T1000 (cell line): ENCODE measurements around the gene ABI1.
"Not testable (repeated sequence)": the region's sequence is repeated elsewhere in the genome, so short reads cannot be mapped to it uniquely, and the experiment has no call there.

Experiments
- DNase-seq: peaks from one replicate; lab custom pipeline; 2025; ENCODE audit warnings: mixed read lengths; lab: John Stamatoyannopoulos, UW

The ABI1 gene

DNA sequence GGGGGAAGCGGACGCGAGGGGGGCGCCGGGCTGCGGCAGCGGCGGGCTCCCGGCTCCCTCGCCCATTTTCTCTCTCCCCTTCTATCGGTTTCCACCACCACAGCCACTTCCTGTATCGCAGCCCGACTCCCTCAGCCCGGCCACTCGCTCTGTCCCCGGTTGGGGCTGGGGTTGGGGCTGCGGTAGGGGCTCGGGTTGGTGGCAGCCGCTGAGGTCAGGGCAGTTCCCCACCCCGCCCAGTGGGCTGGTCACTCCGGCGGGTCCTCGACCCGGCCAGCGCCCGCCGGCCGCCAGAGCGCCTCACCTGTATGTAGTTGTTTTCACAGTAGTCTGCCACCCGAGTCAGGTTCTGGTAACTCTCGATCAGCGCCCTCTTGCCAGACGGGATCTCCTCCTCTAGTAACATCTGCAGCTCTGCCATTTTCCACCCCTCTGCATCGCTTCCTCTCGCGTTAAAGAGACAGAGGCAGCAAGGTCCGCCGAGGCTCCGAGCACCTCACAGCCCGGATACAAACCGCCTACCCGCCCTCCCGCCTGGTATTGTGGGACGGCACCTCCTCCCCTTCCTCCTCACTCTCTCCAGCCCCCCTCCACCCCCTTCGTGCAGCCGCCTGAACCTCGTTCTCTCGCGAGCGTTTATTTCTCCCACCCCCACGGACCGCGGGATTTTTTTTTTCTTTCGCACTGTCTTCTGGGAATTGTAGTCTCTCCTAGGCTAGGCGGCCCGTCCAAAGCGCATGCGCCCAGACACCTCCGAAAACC lies at the start of gene ABI1:
ABI1 (minus strand) TSS at position 516 of the 762 bp plus-strand sequence; CDS start at position 421, 95 bp downstream.
- DNase-seq = peak; percentile 95

DNA sequence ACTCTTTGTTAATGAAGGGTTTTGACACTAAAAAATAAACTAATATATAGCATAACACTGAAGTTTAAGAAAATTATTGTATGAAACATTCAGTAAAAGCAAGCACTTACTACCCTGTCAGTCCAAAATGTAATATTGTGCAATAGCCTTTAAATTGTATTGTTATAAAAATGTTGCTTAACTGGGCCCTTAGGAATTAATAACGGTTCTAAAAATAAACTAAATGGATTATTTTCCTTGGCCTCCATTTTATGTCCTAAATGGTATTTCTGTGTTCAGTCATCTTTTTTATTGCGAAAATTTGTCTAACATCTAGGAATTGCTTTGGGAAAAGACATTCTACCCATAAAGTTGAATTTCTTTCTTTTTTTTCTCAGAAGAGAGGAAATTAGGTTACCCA lies 49.0 kb upstream of the ABI1 start:
- no peak for DNase-seq

DNA sequence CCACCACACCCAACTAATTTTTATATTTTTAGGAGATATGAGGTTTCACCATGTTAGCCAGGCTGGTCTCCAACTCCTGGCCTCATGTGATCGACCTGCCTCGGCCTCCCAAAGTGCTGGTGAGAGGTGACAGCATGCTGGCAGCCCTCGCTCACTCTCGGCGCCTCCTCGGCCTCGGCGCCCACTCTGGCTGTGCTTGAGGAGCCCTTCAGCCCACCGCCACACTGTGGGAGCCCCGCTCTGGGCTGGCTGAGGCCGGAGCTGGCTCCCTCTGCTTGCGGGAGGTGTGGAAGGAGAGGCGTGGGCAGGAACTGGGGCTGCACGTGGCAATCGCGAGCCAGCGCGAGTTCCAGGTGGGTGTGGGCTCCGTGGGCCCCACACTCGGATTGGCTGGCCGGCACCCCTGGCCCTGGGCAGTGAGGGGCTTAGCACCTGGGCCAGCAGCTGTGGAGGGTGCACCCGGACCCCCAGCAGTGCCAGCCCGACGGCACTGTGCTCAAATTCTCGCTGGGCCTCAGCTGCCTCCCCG lies 44.6 kb upstream of the ABI1 start:
- not testable (repeated sequence) for DNase-seq

DNA sequence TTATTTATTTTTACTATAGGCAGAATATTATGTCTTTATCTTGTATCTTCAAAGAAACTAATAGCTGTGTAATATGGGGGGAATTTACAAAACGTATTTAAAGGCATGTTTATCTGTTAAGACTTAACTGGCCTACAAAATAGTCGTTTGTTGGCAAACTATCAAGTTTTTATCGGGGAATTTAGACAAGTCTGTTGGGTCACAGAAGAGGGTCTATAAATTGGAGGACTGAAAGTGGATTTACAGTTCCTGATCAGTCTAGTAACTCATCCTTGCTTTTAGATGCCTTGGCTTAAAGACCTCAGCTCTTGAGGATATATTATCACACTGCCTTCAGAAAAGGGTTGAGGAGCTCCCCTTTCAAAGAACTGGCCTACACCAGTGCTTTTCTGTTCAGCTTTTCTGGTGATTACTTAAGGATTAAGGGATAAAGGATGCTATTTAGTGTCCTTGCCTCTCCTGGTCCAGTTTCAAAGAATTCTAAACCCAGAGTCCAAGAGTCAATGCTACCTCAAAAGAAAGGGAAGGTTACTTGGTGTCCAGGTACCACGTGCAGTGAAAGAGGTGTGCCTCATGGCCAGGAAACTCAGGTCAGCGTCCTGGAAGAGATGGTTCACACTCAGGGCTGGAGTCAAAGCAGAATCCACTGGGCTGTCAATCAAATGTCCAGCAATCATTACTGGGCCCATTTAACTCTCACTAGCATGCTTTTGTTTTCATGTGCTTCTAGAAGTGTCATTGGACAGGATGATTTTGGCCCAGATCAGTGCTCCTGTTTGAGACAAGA lies 42.9 kb upstream of the ABI1 start:
- DNase-seq = no peak

DNA sequence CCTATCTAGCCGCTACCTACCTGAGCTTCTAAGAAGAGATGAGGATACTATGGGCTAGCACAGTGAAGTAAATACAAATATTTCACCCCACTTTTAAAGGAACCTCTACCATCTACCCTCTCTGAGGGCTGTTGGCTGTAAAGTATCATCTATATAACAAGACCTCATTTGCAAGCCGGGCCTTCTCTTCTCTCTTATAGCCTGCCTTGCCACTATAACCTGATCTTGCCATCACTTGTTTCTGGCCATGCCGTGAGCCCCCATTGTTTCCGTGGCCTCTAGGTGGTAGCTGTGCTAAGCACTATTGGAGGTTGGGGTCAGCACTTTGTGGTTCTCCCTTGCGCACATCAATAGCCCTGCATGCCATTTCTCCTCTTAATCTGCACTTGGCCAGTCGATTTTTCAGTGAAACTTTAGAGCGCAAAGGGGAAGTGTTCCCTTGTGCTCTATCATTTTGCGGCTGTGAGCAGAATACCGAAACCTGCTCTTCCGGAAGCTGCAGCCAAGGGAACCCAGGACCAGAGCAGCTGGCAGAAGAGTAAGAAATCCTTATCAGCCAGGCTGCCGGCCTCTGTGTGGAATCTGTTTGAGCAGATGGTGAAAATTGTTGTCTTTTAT lies 31.7 kb upstream of the ABI1 start:
- not testable (repeated sequence) for DNase-seq

DNA sequence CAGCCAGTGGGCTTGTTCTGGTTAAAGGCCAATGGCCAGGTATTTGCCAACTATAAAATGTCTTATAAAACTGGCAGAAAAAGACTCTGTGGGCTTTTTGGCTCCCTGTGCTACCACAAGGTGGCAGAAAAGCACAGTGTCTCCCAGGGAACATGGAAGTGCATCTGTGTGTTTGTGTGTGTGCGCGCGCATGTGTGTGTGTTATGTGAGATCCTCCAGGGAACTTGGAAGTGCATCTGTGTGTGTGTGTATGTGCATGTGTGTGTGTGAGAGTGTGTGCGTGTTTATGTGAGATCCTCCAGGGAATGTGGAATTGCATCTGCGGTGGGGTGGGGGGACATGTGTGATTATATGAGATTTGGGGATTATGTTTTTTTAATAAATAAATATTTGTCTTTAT lies 30.2 kb upstream of the ABI1 start:
- DNase-seq = no peak

DNA sequence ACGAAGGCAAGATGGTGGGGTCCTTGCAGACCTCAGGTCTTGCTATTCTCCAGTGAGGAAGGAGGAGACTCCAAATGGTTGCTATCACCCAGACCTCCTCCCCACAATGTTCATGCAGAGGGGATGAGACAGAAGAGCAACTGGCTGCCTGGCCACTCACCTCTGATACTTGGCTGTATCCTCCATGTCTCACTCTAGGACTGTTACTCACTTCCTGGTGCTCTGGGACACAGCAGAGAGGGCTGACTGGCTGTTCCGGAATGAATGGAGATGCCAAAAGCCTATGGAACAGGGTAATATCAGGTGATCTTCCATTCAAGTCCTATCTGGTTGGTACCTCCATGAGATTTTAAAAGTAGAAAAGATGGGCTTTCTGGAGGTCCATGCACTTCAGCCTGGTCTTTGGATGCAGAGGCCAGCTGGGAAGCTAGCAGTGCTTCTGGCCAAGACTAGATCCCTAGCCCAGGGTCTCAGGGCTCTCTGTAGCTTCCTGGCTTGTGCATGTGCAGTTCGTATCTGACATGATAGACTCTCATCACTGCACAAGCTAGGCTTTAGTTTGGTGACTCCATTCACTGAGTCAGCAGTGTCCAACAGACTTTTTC lies 27.0 kb upstream of the ABI1 start:
- DNase-seq = no peak

DNA sequence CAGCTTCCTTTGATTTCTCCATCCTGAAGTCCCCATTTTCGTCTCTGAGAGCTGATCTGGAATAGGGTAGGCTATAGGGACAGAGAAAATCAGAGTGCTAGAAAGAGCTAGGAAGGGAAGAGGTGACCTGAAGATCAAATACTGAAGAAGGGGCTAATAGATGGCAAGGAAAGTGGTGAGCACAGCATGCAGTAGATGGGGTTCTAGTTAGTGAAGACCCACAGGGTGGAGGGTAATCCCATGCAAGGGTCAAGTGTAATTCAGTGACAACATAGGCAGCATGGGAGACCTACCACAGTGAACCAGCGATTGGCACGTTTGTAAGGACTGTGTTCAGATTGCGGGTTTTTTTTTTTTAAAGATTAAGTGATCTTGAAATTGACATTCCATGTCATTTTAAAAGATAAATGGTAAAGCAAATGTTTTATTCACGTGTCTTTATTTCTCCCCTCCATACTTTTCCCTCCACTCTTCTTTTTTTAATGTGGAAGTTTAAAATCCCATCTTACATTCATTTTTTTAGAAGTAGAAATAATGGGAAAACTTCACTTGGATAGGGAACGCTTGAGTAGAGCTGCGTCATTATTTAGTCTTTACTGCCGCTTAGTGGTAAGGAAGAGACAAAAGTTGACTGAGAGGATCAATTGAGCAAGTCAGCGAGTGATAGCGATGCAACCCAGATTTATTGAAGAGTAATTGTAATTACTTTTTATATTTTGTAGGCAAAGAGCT lies 21.0 kb upstream of the ABI1 start:
- no peak for DNase-seq

DNA sequence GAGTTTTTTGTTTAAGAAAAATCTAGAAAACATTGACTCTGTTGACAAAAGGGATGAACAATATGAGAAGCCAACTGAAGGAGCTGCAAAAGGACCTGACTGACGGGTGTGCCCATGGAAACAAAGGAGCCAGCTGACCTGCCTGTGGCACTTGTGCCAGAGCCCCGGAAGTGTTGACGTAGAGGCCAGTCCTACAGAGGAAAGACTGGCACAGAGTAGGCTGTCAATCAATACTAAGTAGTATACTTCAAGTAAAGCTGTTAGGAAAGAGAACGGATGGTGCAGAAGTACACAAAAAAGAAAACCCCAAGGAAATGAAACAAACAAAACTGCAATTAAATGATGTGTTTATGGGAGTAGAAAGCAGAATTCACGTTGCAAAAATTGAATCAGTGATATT lies 19.0 kb upstream of the ABI1 start:
- DNase-seq = no peak

DNA sequence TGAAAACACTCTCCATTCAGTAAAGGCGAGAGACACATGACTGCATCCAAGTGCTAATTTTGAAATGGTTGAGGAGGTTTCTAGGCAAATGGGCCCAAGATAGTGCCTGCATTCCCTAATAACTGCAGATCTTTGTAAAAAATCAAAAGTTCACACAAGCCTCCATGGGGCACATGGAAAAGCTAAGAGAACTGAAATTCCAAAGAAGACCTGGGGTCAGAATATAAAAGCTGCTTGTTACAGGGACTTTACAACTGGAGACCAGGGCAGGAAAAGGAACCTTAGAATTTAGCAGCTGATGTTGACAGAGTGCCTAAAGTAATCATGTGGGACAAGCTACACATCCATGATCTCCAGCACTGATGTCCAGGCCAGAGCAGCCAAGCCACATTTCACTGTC lies 10.0 kb upstream of the ABI1 start:
- no peak for DNase-seq

DNA sequence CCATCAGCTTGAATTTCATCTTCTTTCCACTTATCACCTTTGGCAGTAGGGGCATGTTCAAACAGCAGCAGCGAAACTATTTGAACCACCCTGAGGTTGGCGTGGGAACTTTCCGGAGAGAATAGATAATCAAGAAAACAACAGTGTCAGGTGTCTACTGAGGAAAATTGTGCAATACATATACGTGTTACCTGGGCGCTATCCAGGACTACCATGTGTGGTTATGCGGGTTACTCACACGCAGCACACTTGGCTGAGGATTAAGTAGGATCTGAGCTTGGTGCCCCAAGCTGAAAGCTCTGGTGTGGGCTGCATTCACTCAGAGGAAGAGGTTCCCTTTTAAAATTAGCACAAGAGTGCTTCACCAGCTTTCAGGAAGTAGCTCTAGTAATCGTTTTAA lies 8.8 kb upstream of the ABI1 start:
- DNase-seq = no peak

DNA sequence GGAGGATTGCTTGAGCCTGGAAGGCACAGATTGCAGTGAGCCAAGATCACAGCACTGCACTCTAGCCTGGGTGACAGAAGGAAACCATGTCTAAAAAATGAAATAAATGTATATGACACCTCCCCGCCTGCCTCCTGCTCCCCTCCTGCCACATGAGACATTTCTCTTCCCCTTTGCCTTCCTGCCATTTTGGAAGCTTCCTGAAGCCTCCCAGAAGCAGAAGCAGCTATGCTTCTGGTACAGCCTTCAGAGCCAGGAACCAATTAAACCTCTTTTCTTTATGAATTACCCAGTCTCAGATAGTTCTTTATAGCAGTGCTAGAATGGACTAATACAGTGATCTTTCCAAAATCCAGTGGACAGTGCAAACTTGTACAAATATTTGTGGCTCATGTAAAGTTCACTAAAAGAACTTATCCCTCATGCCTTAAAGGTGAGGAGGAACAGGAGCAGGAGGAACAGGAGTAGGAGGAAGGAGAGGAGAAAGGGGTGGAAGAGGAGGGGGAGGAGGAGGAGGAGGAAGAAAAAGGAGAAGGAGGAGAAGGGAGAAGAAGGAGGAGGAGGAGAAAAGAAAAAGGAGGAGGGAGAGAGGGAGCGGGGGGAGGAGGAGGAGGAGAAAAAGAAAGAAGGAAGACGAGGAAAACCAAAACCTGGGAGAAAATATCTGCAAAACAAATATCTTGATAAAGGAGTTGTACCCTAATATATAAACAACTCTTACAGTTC lies 2.8 kb upstream of the ABI1 start:
- DNase-seq = no peak

DNA sequence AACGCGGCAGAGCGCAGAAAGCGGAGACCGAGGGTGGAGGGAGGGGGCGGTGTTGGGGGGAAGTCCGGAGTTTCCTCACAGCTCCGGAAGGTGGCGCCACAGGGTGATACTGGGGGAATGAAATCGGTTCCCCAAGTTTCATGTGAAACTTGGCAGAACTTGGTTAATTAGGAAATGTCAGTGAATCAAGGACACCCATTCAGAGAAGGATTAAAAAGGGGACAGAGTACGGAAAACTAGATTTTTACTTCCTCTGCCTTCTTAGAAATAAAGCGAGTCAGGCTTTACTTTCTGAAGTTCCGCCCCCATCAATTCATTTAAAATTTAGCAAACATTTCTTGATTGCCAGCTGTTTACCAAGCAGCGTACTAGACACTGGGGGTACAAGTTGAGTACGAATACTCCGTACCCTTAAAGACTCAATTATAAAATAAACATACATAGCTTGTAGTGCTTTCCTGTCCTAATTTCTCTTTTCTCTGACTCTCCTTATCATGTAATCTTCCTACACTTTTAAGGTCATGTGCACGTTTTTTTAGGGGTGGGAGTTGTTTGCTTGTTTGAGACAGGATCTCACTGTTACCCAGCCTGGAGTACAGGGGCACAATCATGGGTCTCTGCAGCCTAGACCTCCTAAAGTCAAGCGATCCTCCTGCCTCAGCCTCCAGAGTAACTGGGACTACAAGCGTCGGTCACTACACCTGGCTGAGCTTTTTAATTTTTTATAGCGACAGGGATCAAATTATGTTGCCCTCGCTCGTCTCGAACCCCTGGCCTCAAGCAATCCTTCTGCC lies 644 bp upstream of the ABI1 start:
- DNase-seq = no peak

DNA sequence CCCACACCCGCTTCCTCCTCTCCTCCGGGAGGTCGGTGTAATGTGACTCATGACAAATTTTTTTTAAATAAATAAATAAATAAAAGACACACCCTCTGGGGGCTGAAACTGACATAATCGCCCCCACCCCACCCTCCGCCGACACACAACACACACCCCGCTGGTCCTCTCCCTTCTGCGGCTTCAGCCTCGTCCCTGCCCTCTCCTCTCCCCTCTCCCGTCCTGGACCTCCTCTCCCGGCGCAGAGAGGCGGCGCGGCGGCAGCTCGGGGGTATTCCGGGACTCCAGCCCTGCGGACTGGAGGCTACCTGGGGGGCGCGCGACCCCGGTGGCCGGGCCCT lies 686 bp downstream of the ABI1 start:
- DNase-seq = peak; percentile 57

DNA sequence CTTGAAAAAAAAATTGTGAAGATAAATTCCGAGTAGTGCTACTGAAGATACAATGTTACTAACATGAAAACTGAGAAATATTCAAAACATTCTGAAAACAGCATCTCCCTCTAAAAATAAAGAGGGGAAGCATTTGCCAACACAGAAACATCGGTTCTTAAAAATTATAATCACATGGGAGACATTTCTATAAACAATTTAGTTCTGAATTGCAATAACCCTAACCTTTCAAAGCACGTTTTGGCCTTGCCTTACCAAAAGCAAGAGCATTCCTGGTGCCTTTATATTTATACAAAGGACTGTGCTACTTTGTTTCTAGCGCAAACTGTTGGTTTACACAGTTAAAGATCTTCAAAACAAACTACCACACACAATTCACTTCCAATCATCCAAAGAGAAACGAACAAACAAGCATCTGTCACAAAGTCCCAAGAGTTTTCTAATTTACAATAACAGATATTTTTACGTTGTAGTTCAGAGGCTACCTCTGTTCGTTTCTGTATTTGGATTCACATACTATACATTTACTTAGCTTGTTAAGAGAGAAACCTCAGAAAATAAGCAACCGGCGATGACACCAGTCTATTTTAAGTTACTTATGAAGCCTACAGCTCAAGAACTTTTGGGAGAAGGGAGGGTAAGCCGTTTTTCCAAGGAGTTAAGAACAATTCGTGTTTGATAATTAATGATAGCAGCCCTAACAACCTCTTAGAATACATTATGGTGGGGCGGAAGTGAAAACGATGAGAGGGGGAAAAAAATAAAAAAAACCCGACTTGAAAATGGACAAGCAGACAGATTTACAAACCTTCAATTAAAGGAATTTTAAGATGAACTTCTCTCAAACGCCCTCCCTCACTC lies 1.3 kb downstream of the ABI1 start:
- DNase-seq = no peak

DNA sequence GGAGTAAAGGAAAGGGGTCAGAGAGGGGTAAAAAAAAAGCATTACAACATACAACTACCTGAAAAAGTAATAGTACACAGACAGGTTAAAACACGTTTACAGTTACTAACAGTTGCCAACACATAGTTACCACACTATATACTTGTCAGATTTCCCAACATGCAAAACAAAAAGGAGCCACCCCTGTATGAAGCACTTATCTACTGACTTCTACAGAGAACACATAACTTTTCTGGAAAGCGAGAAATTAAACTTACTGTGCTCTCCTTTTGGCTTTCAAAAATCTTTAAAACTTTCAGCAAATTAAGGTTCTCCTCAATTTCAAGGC lies 2.1 kb downstream of the ABI1 start:
- DNase-seq = no peak

DNA sequence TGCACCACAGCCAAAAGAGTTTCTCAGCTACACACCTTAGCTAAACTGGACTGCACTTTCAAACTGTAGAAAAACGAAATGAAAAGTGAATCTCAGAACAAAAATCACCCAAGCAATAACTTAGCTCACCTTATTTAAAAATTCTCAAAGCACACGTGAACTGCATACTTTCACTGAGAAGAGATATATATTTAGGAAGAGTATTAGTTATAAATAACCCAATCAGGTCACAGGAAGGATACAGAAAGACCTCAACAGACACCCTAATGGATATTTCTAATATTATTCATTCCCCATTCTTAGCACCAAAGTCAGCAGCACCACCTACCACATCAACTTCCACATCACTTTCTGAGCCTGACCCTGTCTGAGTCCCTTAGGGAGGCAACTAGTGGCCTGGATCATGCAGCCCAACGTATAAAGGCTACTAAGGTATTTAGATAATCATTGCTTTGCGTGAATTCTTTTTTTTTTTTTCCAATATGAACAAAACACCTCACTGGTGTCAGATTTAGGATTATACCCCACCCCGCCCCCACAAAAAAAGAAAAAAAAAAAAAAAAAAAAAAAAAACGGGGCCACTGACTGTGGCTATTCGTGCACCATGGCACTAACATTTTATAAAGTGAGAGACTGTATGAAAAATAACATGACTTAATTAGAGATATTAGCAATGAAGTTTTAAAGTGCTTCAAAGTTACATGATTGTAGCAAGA lies 2.6 kb downstream of the ABI1 start:
- DNase-seq = no peak

DNA sequence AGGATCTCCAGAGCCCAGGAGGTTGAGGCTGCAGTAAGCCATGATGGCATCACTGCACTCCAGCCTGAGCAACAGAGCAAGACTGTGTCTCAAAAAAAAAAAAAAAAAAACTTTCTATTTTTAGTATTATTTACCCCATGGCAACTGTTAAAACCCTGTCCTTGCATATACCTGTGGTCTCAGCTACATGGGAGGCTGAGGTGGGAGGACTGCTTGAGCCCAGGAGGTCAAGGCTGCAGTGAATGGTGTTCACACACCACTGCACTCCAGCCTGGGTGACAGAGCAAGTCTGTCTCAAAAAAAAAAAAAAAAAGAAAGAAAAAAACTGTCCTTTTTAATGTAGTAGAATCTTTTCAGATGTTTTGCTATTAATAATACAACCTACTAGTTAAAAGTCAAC lies 3.2 kb downstream of the ABI1 start:
- not testable (repeated sequence) for DNase-seq

DNA sequence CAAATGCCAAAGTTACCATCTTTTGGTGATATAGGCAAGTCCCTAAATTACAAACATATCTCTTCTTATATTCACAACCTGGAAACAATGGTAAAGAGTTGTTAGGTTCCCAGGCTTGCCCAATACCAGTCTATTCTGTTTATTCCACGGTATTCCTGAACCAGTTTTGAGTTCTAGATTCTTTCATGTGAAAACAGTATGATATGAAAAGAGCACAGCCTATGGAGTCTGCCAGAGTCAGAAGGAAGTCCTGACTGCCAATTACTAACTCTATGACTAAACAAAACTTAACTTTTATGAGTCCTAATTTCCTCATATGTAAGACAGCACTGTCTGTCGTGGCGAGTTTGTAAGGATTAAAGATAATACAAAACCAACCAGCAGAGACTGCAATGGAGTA lies 5.6 kb downstream of the ABI1 start:
- no peak for DNase-seq
